ENCODE data around the gene SF3A2. TPM values are rescaled to one million over a fixed set of nuclear protein-coding genes. Genes with fewer than 3 reads are reported as not detected.

SF3A2 gene
- total RNA-seq, 1 donor from 2014 or later = 14.4 TPM

- no peaks in the 10 kb centered on the region for H3K36me3 ChIP-seq
- H3K9me3 ChIP-seq (ENCODE audit: low read depth) = no peaks in the 10 kb centered on the region
- H3K4me1 ChIP-seq = no peaks in the 10 kb centered on the region
- Mint-ChIP-seq H3K9me3 (no peaks in the 10 kb centered on the region), H3K4me3 (no peak overlapping the region), H3K27ac (no peak overlapping the region), H3K4me1 (no peaks in the 10 kb centered on the region), H3K36me3 (peaks cover 20% of the 10 kb centered on the region), H3K27me3 (ENCODE audit: insufficient read depth, low read depth) (peaks cover 5% of the 10 kb centered on the region)
- no peak overlapping the region for H2AFZ ChIP-seq (replicated peaks)
- DNase-seq (ENCODE audit: low spot score) = no peak
- H3K4me2 ChIP-seq = no peak overlapping the region
- no peaks in the 10 kb centered on the region for H3K27me3 ChIP-seq
- H3F3A ChIP-seq (ENCODE audit: low read depth) = no peaks in the 10 kb centered on the region
- no peak overlapping the region for H3K4me3 ChIP-seq
- H3K27ac ChIP-seq = no peak overlapping the region
- TF ChIP-seq CTCF (IDR thresholded peaks at IDR 0.05) = no peak
- no peak for TF ChIP-seq EZH2 (IDR thresholded peaks at IDR 0.05)
- no peak for TF ChIP-seq EZH2phosphoT487 (IDR thresholded peaks at IDR 0.05)
- no peak overlapping the region for H3K9ac ChIP-seq
- no peaks in the 10 kb centered on the region for H4K20me1 ChIP-seq (ENCODE audit: low read depth)
- no peaks in the 10 kb centered on the region for H3K79me2 ChIP-seq (ENCODE audit: low read depth)
Observed at GRCh38 chr19:2216361-2217225, 20.0 kb upstream of the SF3A2 start.

- no peak overlapping the region for H3K4me2 ChIP-seq
- H4K20me1 ChIP-seq (ENCODE audit: low read depth) = no peaks in the 10 kb centered on the region
- Mint-ChIP-seq H3K27me3 (ENCODE audit: insufficient read depth, low read depth) (no peaks in the 10 kb centered on the region), H3K4me1 (no peaks in the 10 kb centered on the region), H3K36me3 (peaks cover 15% of the 10 kb centered on the region), H3K27ac (no peak overlapping the region), H3K4me3 (peak overlapping the region; percentile 15), H3K9me3 (no peaks in the 10 kb centered on the region)
- TF ChIP-seq EZH2 (IDR thresholded peaks at IDR 0.05) (no peak), EZH2phosphoT487 (IDR thresholded peaks at IDR 0.05) (no peak), CTCF (IDR thresholded peaks at IDR 0.05) (no peak)
- no peaks in the 10 kb centered on the region for H3F3A ChIP-seq (ENCODE audit: low read depth)
- no peak overlapping the region for H3K4me3 ChIP-seq
- no peak overlapping the region for H2AFZ ChIP-seq (replicated peaks)
- no peak overlapping the region for H3K9ac ChIP-seq
- no peak for DNase-seq (ENCODE audit: low spot score)
- H3K27ac ChIP-seq = no peak overlapping the region
- no peaks in the 10 kb centered on the region for H3K9me3 ChIP-seq (ENCODE audit: low read depth)
- no peaks in the 10 kb centered on the region for H3K27me3 ChIP-seq
- no peaks in the 10 kb centered on the region for H3K36me3 ChIP-seq
- no peaks in the 10 kb centered on the region for H3K4me1 ChIP-seq
- H3K79me2 ChIP-seq (ENCODE audit: low read depth) = no peaks in the 10 kb centered on the region
Observed at GRCh38 chr19:2217591-2217990, 19.0 kb upstream of the SF3A2 start.

- H3K27me3 ChIP-seq = no peaks in the 10 kb centered on the region
- no peak for DNase-seq (ENCODE audit: low spot score)
- H3K27me3 Mint-ChIP-seq (ENCODE audit: insufficient read depth, low read depth) = peaks cover 4% of the 10 kb centered on the region
- no peak overlapping the region for H3K27ac Mint-ChIP-seq
- no peak overlapping the region for H2AFZ ChIP-seq (replicated peaks)
- no peak overlapping the region for H3K4me2 ChIP-seq
- H3K27ac ChIP-seq = no peak overlapping the region
- H3K79me2 ChIP-seq (ENCODE audit: low read depth) = no peaks in the 10 kb centered on the region
- H3K9me3 Mint-ChIP-seq = no peaks in the 10 kb centered on the region
- no peak for TF ChIP-seq CTCF (IDR thresholded peaks at IDR 0.05)
- no peak for TF ChIP-seq EZH2 (IDR thresholded peaks at IDR 0.05)
- TF ChIP-seq EZH2phosphoT487 (IDR thresholded peaks at IDR 0.05) = no peak
- peaks cover 21% of the 10 kb centered on the region for H3K36me3 Mint-ChIP-seq
- no peaks in the 10 kb centered on the region for H3K4me1 Mint-ChIP-seq
- no peak overlapping the region for H3K4me3 Mint-ChIP-seq
- H3K4me3 ChIP-seq = no peak overlapping the region
- H3K9ac ChIP-seq = no peak overlapping the region
- H3K36me3 ChIP-seq = no peaks in the 10 kb centered on the region
- H4K20me1 ChIP-seq (ENCODE audit: low read depth) = no peaks in the 10 kb centered on the region
- H3F3A ChIP-seq (ENCODE audit: low read depth) = no peaks in the 10 kb centered on the region
- H3K9me3 ChIP-seq (ENCODE audit: low read depth) = no peaks in the 10 kb centered on the region
- no peaks in the 10 kb centered on the region for H3K4me1 ChIP-seq
Observed at GRCh38 chr19:2219726-2220125, 16.9 kb upstream of the SF3A2 start.
